ENCODE measurements around the gene ATL1. TPM values are rescaled to one million over a fixed set of nuclear protein-coding genes. Genes with fewer than 3 reads are reported as not detected.

The ATL1 gene
- total RNA-seq, 4 donors from 2014 or later = 3.6 to 11.3 (median 5.6) TPM

- DNase-seq (ENCODE audit: low spot score) = no peak
- ATAC-seq (ENCODE audit: low FRiP score) = no peak
- no peak for TF ChIP-seq CTCF (IDR thresholded peaks at IDR 0.05)
Observed at GRCh38 chr14:50523271-50524041, 36.5 kb upstream of the ATL1 start.

GRCh38 chr14:50524060-50524459 is 35.9 kb upstream of the ATL1 start:
- no peak for ATAC-seq (ENCODE audit: low FRiP score)
- no peak for TF ChIP-seq CTCF (IDR thresholded peaks at IDR 0.05)

GRCh38 chr14:50524731-50525515 is 35.0 kb upstream of the ATL1 start:
- ATAC-seq (ENCODE audit: low FRiP score) (no peak), DNase-seq (ENCODE audit: low spot score) (no peak)
- TF ChIP-seq CTCF (IDR thresholded peaks at IDR 0.05) = no peak

More at GRCh38 chr14:50524060-50524459, 35.9 kb upstream of the ATL1 start:
- DNase-seq (ENCODE audit: low spot score) = no peak

- TF ChIP-seq CTCF (IDR thresholded peaks at IDR 0.05) = no peak
- no peak for DNase-seq (ENCODE audit: low spot score)
- no peak for ATAC-seq (ENCODE audit: low FRiP score)
Observed at GRCh38 chr14:50528000-50528399, 31.9 kb upstream of the ATL1 start.

DNA sequence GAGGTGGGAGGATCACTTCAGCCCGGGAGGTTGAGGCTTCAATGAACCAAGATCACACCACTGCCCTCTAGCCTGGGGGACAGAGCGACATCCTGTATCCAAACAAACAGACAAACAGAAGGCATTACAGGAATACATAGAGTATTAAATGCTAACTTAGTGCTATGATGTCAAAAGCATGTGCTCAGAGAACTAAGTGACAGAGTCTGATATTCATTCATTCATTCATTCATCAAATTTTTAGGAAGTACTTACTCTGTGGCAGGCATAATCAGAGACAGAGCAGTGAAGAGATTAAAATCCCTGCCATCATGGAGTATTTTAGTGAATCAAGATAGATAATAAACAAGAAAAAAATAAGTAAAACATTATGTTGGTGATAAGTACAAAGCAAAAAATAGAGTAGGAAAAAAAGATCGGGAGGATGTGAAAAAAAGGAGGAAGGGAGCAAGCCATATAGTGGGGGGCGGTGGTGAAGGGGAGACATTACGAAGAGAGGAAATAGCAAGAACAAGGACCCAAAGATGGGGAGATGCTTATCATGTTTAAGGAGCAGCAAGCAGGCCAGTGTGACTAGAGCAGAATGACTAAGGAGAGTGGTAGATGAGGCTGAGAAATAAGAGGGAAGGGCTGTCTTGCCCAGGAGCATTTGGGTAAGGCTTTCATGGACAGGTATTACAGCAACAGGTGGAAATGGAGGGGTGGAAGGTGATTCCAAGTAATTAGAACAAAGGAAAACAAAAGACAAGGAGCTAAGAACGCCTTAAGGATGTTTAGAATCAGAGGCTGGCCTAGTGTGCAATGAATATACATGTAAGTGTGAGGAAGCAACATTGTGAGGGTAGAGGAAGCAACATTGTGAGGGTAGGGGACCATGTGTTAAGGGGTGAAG is 30.4 kb upstream of the ATL1 start:
- ATAC-seq (ENCODE audit: low FRiP score) (no peak), DNase-seq (ENCODE audit: low spot score) (no peak)
- TF ChIP-seq CTCF (IDR thresholded peaks at IDR 0.05) = no peak

DNA sequence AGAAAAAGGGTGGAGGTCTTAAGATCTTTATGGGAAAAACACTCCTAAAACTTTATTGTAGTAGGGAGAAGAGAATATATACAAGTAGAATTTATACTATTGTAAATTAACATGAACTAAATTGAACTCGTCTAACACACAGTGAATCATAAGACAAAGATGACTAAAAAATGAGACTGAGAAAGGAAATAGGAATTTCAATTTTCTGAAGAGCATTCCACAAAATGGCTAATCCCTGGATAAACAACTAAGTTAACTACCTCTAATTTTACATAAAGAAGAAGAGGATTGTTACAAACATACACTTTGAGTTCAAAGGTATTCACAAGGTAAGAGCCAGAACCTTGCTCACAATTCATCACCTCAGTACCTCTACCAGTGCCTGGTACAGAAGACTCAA is 29.6 kb upstream of the ATL1 start:
- DNase-seq (ENCODE audit: low spot score) = no peak
- TF ChIP-seq CTCF (IDR thresholded peaks at IDR 0.05) = no peak
- no peak for ATAC-seq (ENCODE audit: low FRiP score)
